GM21526 (cell line): ENCODE measurements around the gene ABCC12.
"Not testable (repeated sequence)": the region's sequence is repeated elsewhere in the genome, so short reads cannot be mapped to it uniquely, and the experiment has no call there.

Experiments used
- ATAC-seq: cut with Tn5 transposase; IDR thresholded peaks from one replicate; pipeline ENCODE4 v1.9.1; 2021; ENCODE audit warnings: moderate library complexity; ENCODE audit not compliant: unreplicated experiment, low FRiP score

The ABCC12 gene

GRCh38 chr16:48166617-48167016, 10.8 kb upstream of the ABCC12 start:
- ATAC-seq, result not testable (repeated sequence)

- no peak for ATAC-seq
Observed at GRCh38 chr16:48165961-48166578, 10.3 kb upstream of the ABCC12 start.

DNA sequence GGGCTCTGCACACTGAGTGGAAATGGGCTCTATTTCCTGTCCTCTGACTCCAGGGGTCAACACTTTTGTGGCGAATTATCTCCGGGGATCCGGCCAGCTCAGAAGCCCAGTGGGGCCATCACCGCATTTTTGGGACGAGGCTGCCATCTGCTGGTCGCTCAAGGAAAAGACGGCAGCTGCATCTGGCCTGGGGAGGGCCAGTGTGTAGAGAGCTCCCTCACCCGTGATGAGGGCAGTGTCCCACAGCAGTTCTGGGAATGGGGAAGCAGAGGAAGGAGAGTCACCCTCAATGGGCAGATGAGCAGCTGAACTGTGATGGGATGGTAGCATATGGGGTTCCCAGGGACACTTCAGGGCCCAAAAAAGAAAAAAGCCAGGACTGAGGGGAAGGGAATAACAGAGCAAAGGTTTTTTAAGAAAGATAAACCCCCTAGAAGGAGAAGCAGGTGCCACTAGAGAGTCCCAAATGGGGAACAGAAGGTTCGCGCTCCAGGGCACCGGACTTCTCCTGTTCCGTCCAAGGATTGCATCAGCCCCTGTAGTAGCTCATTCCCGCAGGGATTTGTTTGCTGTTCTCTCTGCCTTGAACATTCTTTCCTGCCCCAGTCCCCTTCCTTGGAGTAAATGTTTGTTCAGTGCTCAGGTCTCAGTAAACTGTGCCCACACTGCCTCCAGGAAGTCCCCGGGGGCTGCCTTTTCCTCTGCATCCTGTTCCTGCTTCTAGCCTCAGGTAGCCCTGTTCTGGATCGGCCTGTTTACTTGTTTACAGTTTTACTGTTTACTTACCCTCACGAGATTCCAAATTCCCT, 9.3 kb upstream of the ABCC12 start:
- ATAC-seq, result peak; percentile 70

GRCh38 chr16:48162839-48163410, 7.1 kb upstream of the ABCC12 start:
- no peak for ATAC-seq

- ATAC-seq, result no peak
Observed at GRCh38 chr16:48161906-48162305, 6.1 kb upstream of the ABCC12 start.

DNA sequence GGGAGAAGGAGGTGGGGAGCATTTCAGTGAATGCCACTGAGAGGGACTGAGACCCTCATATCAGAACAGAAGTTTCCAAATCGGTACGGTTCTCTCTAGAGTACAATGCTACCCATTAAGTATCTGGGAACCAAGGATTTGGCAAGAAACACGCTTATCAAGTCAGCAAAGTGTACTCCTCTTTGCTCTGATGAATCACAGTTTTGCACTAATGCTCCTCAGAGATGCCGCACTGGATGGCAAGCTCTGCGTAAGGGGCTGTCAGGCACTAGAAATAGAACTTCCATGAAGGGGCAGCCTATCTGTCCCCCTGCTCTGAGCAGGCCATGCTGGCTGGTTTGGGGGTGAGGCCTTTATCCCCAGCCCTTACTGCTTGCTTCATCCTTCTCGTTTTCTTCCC, 4.8 kb upstream of the ABCC12 start:
- ATAC-seq, result no peak

GRCh38 chr16:48158296-48158695, 2.5 kb upstream of the ABCC12 start:
- ATAC-seq, result no peak

DNA sequence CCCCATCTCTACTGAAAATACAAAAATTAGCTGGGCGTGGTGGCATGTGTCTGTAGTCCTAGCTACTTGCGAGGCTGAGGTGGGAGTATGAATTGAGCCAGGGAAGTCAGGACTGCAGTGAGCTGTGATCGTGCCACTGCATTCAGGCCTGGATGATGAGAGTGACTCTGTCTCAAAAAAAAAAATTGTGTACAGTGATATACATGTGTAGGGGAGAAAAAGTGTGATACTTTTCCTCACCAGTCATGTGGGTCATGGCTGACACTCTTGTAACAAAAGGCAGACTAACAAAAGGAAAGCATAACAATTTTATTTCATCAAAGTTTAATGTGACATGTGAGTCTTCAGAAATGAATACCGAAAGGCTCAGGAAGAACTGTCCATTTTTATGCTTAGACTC, 2.0 kb upstream of the ABCC12 start:
- no peak for ATAC-seq

DNA sequence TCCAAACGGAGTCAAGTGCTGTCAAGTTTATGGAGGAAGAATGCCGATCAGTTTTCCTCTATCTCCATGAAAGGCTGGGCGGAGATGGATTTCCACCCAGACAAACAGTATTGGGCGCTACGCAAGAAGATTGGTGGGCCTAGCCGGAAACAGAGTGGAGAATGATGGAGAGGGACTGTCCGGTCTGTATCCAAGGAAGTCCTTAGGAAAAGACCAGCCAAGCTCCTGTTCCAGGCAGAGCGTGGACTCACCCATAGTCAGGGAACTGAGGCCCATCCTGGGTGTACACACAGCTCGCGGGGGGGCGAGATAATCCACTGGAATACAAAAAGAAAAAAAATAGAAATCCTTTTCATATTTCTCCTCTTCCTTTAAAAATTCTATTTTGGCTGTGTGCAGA, 1.5 kb upstream of the ABCC12 start:
- ATAC-seq, result no peak

DNA sequence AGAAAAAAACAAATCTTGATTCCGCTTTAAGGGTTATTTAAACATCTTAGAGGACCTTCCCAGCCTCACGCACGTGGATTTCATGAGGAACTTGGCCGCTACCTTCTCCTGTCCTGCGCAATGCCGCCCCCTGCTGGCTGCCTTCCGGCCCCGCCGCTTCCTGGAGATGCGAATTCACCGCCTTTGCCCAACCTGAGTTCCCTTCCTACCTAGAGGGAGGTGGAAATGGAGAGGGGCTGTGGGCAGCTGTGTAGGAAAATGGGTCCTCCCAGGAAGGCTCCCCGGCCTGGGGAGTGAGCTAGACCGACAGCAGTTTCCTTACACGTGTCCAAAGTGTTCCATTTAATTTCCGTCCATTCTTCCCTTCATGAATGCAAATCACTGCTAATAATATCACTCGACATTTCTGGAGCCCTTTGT, 1.0 kb upstream of the ABCC12 start:
- peak; percentile 53 for ATAC-seq

GRCh38 chr16:48153774-48154173, 2.0 kb downstream of the ABCC12 start:
- no peak for ATAC-seq

- ATAC-seq, result no peak
Observed at GRCh38 chr16:48152226-48152625, 3.6 kb downstream of the ABCC12 start.

DNA sequence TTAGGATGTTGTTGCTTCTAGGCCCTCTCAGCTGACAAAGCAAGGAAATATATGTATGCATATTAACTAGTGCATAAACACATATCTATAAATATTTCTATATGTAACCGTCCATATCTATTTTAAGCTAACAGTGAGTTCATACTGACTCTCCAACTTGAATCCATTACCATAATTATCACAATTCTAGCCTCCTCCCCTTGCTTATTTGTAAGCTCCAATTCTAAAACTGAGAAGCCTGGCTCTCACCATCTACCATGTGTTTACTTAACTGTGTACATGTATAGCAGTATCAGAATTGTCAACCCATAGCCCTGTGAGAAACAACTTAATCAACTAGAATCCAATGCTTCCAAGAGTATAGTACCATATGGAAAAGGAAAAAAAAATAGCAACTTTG, 5.1 kb downstream of the ABCC12 start:
- no peak for ATAC-seq

DNA sequence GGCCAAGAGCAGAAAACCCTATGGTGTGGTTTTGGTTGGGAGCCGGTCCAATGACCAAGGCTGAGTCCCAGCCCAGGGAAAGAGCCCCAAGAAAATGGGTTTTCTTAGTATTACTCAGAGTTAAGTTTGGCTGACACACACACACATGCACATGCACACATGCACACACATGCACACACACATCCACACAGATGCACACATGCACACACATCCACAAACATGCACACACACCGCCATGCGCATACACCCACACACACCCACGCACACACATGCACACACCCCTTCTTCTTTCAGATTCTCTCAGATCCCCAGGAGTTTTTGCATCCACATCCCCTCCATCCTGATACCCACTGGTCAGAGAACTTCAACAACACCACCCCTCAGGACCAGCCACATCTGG, 9.1 kb downstream of the ABCC12 start:
- ATAC-seq, result no peak

- no peak for ATAC-seq
Observed at GRCh38 chr16:48146131-48146530, 9.7 kb downstream of the ABCC12 start.

DNA sequence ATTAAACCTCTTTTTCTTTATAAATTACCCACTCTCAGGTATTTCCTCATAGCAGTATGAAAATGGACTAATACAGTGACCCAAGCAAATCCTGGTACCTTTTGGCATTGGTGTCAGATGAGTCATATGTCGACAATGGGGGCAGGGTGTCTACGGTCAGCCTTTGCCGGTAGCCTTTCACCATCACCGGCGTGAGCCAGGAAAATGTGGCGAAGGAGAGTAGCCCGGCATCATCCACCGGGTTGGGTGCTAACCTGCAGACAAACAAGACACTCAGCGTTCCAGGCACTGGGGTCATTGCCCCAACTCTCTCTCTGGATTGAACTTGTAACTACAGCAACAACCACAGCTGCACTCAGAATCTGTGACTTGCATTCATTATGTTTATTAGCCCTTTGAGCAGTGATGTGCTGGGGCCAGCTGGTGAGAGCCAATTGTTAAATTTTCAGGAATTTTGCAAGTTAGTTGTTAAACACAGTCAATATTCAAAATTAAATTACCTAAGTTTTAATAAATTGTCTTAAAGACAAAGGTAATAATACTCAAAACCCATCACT, 11.9 kb downstream of the ABCC12 start:
- no peak for ATAC-seq

DNA sequence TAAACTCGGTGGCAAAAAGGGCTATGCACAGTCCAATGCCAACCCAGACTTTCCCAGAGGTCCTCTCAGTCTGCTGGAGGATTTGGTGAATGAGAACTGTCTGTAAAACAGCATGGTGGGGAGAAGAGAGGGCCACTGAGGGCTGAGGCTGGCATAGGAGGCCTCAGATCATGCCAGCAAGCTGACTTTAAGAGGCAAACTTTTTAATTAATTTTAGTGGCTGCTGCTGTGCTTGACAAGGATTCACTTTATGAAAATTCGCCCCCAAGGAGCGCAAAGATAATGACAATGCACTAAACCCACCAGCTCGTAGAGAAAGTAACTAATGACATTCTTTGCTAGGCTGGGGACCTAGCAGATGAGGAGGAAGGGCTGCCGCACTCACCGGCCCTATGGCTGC, 15.0 kb downstream of the ABCC12 start:
- ATAC-seq, result no peak

- ATAC-seq, result no peak
Observed at GRCh38 chr16:48139517-48139916, 16.3 kb downstream of the ABCC12 start.

GRCh38 chr16:48138543-48138942, 17.2 kb downstream of the ABCC12 start:
- ATAC-seq, result no peak

DNA sequence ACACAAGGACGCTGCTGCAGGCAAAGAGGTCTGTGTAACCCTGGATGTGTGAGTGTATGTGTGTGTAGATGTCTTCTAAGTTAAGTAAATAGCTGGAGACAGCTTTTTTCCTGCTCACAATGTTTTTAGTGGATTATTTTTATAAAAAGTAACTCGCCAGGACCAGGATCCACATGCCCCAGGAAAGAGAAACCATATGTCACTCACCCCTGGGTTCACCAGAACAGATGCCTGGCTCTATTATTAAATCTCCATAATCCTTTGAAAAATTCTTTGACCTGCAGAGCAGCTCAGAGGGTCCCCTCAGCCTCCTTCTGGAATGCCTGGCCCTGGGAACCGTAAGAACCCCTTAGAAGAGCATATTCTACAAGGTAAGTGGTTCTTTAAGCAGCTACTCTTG, 18.0 kb downstream of the ABCC12 start:
- no peak for ATAC-seq

DNA sequence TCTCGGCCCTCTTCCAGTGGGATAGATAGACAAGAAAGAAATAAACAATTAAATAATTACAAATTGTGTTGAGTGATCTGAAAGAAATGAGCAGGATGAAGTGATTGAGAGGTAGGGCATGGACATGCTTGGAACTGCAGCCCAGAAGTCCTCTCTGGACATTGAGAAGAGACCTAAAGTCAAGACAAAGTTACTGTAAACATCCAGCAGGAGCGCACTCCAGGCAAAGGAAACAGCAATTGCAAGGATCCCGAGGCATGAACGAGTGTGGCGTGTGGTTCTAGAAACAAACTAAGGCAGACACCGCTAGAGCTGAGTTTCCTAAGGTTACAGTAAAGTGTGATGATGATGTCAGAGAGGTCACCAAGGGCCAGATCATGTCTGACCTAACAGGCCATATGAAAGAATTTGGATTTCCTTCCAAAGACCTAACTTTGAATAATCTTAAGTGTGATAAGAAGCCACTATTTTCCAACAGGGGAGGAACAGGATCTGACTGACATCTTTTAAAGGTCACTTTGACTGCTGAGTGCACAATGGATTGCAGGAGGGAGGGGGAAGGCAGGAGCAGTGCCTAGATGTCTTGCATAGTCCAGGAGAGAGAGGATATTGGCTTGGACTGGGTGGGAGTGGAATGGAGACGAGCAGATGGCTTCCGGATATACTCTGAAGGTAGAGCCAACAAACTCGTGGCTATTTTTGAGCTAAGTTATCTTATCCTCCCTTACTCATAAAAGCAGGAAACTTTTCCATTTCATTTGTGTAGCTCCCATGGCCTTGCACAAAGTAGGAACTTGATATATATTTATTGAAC, 19.0 kb downstream of the ABCC12 start:
- ATAC-seq, result no peak
